Chondrocyte (in vitro differentiated cells): Measurements from ENCODE around the gene PALMD. TPM values are rescaled to one million over a fixed set of nuclear protein-coding genes. Genes with fewer than 3 reads are reported as not detected.
A peak's percentile ranks its signal among the peaks of the same experiment; 100 is the strongest.

Source experiments
- DNase-seq: peaks from one replicate; pipeline ENCODE4 v3.0.0; 2021; ENCODE audit warnings: mixed read lengths, low spot score
- H3K27ac Mint-ChIP-seq: one replicate; pipeline ENCODE4 v1.8.0; 2021; ENCODE audit warnings: mild to moderate bottlenecking, moderate library complexity, mixed read lengths; ENCODE audit not compliant: unreplicated experiment
- H3K27me3 Mint-ChIP-seq: 2 replicates; pipeline ENCODE4 v1.8.0; 2021; ENCODE audit warnings: low read depth, mixed read lengths
- H3K36me3 Mint-ChIP-seq: 2 replicates; pipeline ENCODE4 v1.8.0; 2021; ENCODE audit warnings: low read depth, mixed read lengths
- H3K4me1 Mint-ChIP-seq: 2 replicates; pipeline ENCODE4 v1.8.0; 2021; ENCODE audit warnings: low read depth, mild to moderate bottlenecking, mixed read lengths
- H3K4me3 Mint-ChIP-seq: one replicate; pipeline ENCODE4 v1.8.0; 2021; ENCODE audit warnings: mild to moderate bottlenecking, moderate library complexity, mixed read lengths; ENCODE audit not compliant: unreplicated experiment
- H3K9me3 Mint-ChIP-seq: 2 replicates; pipeline ENCODE4 v1.8.0; 2021; ENCODE audit warnings: low read depth, mixed read lengths
- total RNA-seq: library from RNA; stranded (reverse); gene quantifications from 3 replicates; pipeline ENCODE4 v1.2.1, GENCODE V29; 2021
- TF ChIP-seq, protein P1 (sequence below): fragments of 200-600 bp; sonication (generic); IDR thresholded peaks from 2 replicates; pipeline ENCODE4 v1.5.0; 2021; ENCODE audit warnings: antibody characterized with exemption, mild to moderate bottlenecking, moderate library complexity

PALMD gene
- total RNA-seq, 1 donor from 2014 or later: 6.2 TPM

DNA sequence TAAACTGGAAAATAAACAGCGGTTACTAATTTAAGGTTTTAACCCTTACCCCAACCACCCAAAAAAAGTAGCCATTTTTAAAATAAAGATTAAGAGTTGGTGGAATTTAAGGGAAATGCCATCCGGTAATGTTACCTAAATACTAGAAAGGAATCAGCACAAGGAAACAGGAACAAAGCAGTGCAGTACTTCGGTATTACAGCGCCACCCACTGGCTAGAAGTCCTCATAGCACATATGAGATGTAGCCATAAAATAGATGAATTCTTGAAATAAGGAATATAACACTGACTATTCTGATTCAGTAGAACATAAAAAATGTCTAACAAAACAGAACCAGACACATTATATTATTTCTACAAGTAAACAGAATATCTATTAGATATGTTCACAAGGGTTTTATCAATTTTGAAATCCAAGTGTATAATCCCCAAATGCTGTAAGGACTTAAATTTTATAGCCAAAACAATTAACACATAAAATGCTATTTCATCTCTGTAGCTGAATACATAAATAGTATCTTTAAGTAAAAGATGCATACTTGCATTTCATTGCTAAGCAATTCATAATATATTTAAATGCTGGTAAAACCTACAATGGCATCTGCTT, 61.7 kb downstream of the PALMD start:
- TF ChIP-seq, protein P1, sequence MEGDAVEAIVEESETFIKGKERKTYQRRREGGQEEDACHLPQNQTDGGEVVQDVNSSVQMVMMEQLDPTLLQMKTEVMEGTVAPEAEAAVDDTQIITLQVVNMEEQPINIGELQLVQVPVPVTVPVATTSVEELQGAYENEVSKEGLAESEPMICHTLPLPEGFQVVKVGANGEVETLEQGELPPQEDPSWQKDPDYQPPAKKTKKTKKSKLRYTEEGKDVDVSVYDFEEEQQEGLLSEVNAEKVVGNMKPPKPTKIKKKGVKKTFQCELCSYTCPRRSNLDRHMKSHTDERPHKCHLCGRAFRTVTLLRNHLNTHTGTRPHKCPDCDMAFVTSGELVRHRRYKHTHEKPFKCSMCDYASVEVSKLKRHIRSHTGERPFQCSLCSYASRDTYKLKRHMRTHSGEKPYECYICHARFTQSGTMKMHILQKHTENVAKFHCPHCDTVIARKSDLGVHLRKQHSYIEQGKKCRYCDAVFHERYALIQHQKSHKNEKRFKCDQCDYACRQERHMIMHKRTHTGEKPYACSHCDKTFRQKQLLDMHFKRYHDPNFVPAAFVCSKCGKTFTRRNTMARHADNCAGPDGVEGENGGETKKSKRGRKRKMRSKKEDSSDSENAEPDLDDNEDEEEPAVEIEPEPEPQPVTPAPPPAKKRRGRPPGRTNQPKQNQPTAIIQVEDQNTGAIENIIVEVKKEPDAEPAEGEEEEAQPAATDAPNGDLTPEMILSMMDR: peak; percentile 98
- Mint-ChIP-seq H3K4me3 (no peak overlapping the region), H3K27ac (no peak overlapping the region), H3K36me3 (no peaks in the 10 kb centered on the region), H3K4me1 (peaks cover 5% of the 10 kb centered on the region), H3K27me3 (no peaks in the 10 kb centered on the region), H3K9me3 (no peaks in the 10 kb centered on the region)
- DNase-seq: no peak

DNA sequence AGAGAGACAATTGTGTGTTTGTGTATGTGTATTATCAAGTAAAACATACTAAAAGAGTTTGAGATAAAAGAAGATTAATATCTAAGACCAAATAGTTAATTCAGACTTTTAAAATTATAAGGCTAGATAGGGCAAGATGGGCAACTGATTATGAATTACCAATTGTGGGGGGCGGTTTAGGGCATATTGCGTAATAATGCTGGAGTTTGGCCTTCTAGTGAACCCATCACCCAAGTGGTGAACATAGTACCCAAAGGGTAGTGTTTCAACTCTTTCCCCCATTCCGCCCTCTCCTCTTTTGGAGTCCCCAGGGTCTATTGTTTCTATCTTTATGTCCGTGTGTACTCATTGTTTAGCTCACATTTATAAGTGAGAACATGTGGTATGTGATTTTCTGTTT, 65.1 kb downstream of the PALMD start:
- DNase-seq: no peak
- Mint-ChIP-seq H3K27me3 (no peaks in the 10 kb centered on the region), H3K4me3 (no peak overlapping the region), H3K36me3 (no peaks in the 10 kb centered on the region), H3K27ac (no peak overlapping the region), H3K4me1 (no peaks in the 10 kb centered on the region), H3K9me3 (no peaks in the 10 kb centered on the region)
- TF ChIP-seq, protein P1: no peak

DNA sequence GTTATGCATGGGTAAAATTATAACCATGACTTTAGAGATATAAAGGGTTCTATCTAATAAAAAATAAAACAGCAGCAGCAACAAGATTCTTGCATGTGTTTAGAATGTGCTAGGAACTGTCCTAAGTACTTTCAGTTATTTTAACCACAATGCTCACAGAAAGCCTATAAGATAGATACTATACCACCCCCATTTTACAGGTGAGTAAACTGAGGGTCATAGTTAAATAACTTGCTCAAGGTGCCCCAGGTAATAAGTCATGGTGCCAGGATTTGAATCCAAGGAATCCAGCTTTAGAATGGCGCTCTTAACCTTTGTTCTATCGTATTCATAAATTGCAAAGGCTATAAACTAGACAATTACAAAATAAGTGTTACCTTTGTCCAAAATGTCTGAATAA, 67.1 kb downstream of the PALMD start:
- H3K4me3 Mint-ChIP-seq: no peak overlapping the region

DNA sequence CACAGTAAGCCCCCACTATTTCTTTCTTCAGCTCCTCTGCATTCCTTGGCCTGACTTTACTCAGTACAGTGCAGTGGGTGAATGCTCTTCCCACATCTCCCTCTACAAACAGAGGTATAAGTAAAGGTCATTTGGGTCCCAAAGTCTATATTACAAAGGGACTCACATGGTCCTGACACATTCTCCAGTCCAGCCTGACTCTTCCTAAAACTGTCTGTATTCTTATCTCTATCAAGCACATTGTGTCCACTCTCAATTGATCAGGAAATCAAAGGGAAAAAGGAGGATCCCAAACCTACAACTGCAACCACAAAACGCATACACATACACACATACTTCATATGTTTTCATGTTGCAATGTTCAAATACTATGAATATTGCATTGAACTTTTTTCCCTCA, 71.1 kb downstream of the PALMD start:
- no peaks in the 10 kb centered on the region for H3K27me3 Mint-ChIP-seq
- TF ChIP-seq, protein P1: no peak
- no peak overlapping the region for H3K27ac Mint-ChIP-seq
- H3K4me1 Mint-ChIP-seq: no peaks in the 10 kb centered on the region
- H3K36me3 Mint-ChIP-seq: no peaks in the 10 kb centered on the region
- H3K9me3 Mint-ChIP-seq: no peaks in the 10 kb centered on the region
- no peak for DNase-seq
- no peak overlapping the region for H3K4me3 Mint-ChIP-seq

More for the DNA sequence above, 67.1 kb downstream of the PALMD start:
- H3K4me1 Mint-ChIP-seq: no peaks in the 10 kb centered on the region
- H3K9me3 Mint-ChIP-seq: no peaks in the 10 kb centered on the region
- DNase-seq: no peak
- H3K36me3 Mint-ChIP-seq: no peaks in the 10 kb centered on the region
- TF ChIP-seq, protein P1: no peak
- H3K27ac Mint-ChIP-seq: no peak overlapping the region
- no peaks in the 10 kb centered on the region for H3K27me3 Mint-ChIP-seq

DNA sequence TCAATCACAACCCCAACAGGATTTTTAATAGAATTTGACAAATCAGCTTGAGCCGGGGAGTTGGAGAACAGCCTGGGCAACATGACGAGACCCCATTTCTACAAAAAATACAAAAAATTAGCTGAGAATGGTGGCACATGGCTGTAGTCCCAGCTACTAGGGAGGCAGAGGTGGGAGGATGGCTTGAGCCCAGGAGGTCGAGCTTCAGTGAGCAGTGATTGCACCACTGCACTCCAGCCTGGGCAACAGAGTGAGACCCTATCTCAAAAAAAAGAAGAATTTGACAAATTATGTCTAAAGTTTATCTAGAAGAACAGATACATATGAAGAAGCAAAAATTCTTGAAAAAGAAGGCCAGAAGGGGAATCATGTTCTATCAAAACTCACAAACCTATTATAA, 77.3 kb downstream of the PALMD start:
- H3K4me1 Mint-ChIP-seq: peaks cover 9% of the 10 kb centered on the region
- no peak overlapping the region for H3K27ac Mint-ChIP-seq
- no peaks in the 10 kb centered on the region for H3K27me3 Mint-ChIP-seq
- H3K9me3 Mint-ChIP-seq: no peaks in the 10 kb centered on the region
- H3K36me3 Mint-ChIP-seq: no peaks in the 10 kb centered on the region
- no peak overlapping the region for H3K4me3 Mint-ChIP-seq
- DNase-seq: no peak
- TF ChIP-seq, protein P1: no peak
